ENCODE measurements around the gene EML5. TPM values are rescaled to one million over a fixed set of nuclear protein-coding genes. Genes with fewer than 3 reads are reported as not detected.
A peak's percentile ranks its signal among the peaks of the same experiment; 100 is the strongest.

Gene EML5
- total RNA-seq, 1 experiment from 2014 or later = 0.66 TPM

GRCh38 chr14:88729159-88729558, 63.6 kb downstream of the EML5 start:
- no peak overlapping the region for H3K9ac ChIP-seq (ENCODE audit: low read length)
- no peak for TF ChIP-seq EZH2phosphoT487 (IDR thresholded peaks at IDR 0.05; ENCODE audit: borderline replicate concordance, low read length)
- TF ChIP-seq, protein P1, sequence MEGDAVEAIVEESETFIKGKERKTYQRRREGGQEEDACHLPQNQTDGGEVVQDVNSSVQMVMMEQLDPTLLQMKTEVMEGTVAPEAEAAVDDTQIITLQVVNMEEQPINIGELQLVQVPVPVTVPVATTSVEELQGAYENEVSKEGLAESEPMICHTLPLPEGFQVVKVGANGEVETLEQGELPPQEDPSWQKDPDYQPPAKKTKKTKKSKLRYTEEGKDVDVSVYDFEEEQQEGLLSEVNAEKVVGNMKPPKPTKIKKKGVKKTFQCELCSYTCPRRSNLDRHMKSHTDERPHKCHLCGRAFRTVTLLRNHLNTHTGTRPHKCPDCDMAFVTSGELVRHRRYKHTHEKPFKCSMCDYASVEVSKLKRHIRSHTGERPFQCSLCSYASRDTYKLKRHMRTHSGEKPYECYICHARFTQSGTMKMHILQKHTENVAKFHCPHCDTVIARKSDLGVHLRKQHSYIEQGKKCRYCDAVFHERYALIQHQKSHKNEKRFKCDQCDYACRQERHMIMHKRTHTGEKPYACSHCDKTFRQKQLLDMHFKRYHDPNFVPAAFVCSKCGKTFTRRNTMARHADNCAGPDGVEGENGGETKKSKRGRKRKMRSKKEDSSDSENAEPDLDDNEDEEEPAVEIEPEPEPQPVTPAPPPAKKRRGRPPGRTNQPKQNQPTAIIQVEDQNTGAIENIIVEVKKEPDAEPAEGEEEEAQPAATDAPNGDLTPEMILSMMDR (conservative IDR thresholded peaks at IDR 0.05; ENCODE audit: low read depth, low read length) = peak; percentile 62
- no peaks in the 10 kb centered on the region for H3K9me3 ChIP-seq (ENCODE audit: low read length)
- no peaks in the 10 kb centered on the region for H4K20me1 ChIP-seq (ENCODE audit: low read length)
- ATAC-seq (peak; percentile 50; the same call in 1 of the 2 replicates), DNase-seq (peak; percentile 37)
- BruUV-seq (replicated peaks) = no TSS peak
- no peaks in the 10 kb centered on the region for H3K79me2 ChIP-seq (ENCODE audit: low read length)
- no peaks in the 10 kb centered on the region for H3K36me3 ChIP-seq (ENCODE audit: low read depth, low read length)
- no peaks in the 10 kb centered on the region for H3K4me1 ChIP-seq (ENCODE audit: insufficient read depth, low read length)
- H3K9me2 ChIP-seq (replicated peaks; ENCODE audit: low read length) = no peaks in the 10 kb centered on the region
- ChIA-PET POLR2A (ENCODE audit: unreplicated experiment) (interaction anchor here (0.7 kb wide), 1 partner anchor 11 kb away, joined by 3 read pairs; no protein-coding TSS in a partner anchor), CTCF (interaction anchor here (0.6 kb wide), 1 partner anchor 96 kb away, joined by 4 read pairs; no protein-coding TSS in a partner anchor)
- no peaks in the 10 kb centered on the region for H3K27me3 ChIP-seq (ENCODE audit: low read length)
- H3F3A ChIP-seq (ENCODE audit: low read length, unreplicated experiment) = no peaks in the 10 kb centered on the region
- H2AFZ ChIP-seq (ENCODE audit: low read length) = no peak overlapping the region
- H3K4me3 ChIP-seq (ENCODE audit: low read length) = no peak overlapping the region
- H3K27ac ChIP-seq (ENCODE audit: low read length) = no peak overlapping the region
- H3K4me2 ChIP-seq (ENCODE audit: low read length) = no peak overlapping the region
- intact Hi-C loops (cut with micrococcal nuclease) = no loop called here

DNA sequence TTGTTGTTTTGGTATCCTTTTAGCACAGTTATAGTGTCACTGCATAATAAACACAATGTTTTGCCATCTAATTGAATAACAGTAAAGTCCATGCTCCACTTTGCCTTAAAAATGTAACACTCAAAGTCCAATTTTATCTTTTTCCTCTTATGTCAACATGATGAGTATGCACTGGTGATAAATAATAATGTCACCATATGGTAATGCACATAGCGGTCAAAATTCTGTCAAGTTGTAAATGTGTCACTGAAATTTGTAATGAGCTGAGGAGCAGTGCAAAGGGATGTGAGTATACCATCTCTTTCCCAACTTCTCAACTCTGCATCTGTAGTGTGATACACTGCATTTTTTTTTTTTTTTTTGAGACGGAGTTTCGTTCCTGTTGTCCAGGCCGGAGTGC, 65.7 kb downstream of the EML5 start:
- peak; percentile 28 for DNase-seq
- ChIA-PET POLR2A (ENCODE audit: unreplicated experiment) (no interaction called here), CTCF (no interaction called here)
- ATAC-seq = no peak
- Histone ChIP-seq H3K9me3 (ENCODE audit: low read length) (no peaks in the 10 kb centered on the region), H3K9ac (ENCODE audit: low read length) (no peak overlapping the region), H3K4me1 (ENCODE audit: insufficient read depth, low read length) (no peaks in the 10 kb centered on the region), H3K79me2 (ENCODE audit: low read length) (no peaks in the 10 kb centered on the region), H2AFZ (ENCODE audit: low read length) (no peak overlapping the region), H3K4me2 (ENCODE audit: low read length) (no peak overlapping the region), H3K27me3 (ENCODE audit: low read length) (no peaks in the 10 kb centered on the region), H3K36me3 (ENCODE audit: low read depth, low read length) (no peaks in the 10 kb centered on the region), H3K9me2 (replicated peaks; ENCODE audit: low read length) (no peaks in the 10 kb centered on the region), H3K27ac (ENCODE audit: low read length) (no peak overlapping the region), H3K4me3 (ENCODE audit: low read length) (no peak overlapping the region), H3F3A (ENCODE audit: low read length, unreplicated experiment) (no peaks in the 10 kb centered on the region), H4K20me1 (ENCODE audit: low read length) (no peaks in the 10 kb centered on the region)
- no TSS peak for BruUV-seq (replicated peaks)
- intact Hi-C loops (cut with micrococcal nuclease) = no loop called here
- TF ChIP-seq, protein P1 (conservative IDR thresholded peaks at IDR 0.05; ENCODE audit: low read depth, low read length) = no peak
- no peak for TF ChIP-seq EZH2phosphoT487 (IDR thresholded peaks at IDR 0.05; ENCODE audit: borderline replicate concordance, low read length)
- TF ChIP-seq EZH2 (IDR thresholded peaks at IDR 0.05; ENCODE audit: low read length, unreplicated experiment) = no peak

- no peak overlapping the region for H2AFZ ChIP-seq (ENCODE audit: low read length)
- no peaks in the 10 kb centered on the region for H3K9me2 ChIP-seq (replicated peaks; ENCODE audit: low read length)
- BruUV-seq (replicated peaks) = no TSS peak
- intact Hi-C loops (cut with micrococcal nuclease) = no loop called here
- no peak overlapping the region for H3K27ac ChIP-seq (ENCODE audit: low read length)
- H3K36me3 ChIP-seq (ENCODE audit: low read depth, low read length) = no peaks in the 10 kb centered on the region
- no peak for DNase-seq
- no peak overlapping the region for H3K4me3 ChIP-seq (ENCODE audit: low read length)
- H3F3A ChIP-seq (ENCODE audit: low read length, unreplicated experiment) = no peaks in the 10 kb centered on the region
- H4K20me1 ChIP-seq (ENCODE audit: low read length) = no peaks in the 10 kb centered on the region
- ATAC-seq = no peak
- no peaks in the 10 kb centered on the region for H3K79me2 ChIP-seq (ENCODE audit: low read length)
- H3K4me1 ChIP-seq (ENCODE audit: insufficient read depth, low read length) = peaks cover 13% of the 10 kb centered on the region
- H3K9ac ChIP-seq (ENCODE audit: low read length) = no peak overlapping the region
- POLR2A ChIA-PET (ENCODE audit: unreplicated experiment) = no interaction called here
- H3K9me3 ChIP-seq (ENCODE audit: low read length) = no peaks in the 10 kb centered on the region
- TF ChIP-seq EZH2phosphoT487 (IDR thresholded peaks at IDR 0.05; ENCODE audit: borderline replicate concordance, low read length) (no peak), EZH2 (IDR thresholded peaks at IDR 0.05; ENCODE audit: low read length, unreplicated experiment) (no peak)
- TF ChIP-seq, protein P1 (conservative IDR thresholded peaks at IDR 0.05; ENCODE audit: low read depth, low read length) = no peak
- no peak overlapping the region for H3K4me2 ChIP-seq (ENCODE audit: low read length)
- CTCF ChIA-PET = no interaction called here
- H3K27me3 ChIP-seq (ENCODE audit: low read length) = no peaks in the 10 kb centered on the region
These were observed 82.0 kb downstream of the EML5 start for GRCh38 chr14:88710709-88711108.
